ENCODE measurements around the gene MSX2. TPM values are rescaled to one million over a fixed set of nuclear protein-coding genes. Genes with fewer than 3 reads are reported as not detected.
A peak's percentile ranks its signal among the peaks of the same experiment; 100 is the strongest.

Gene MSX2
- total RNA-seq, 1 donor: 2.2 TPM

DNA sequence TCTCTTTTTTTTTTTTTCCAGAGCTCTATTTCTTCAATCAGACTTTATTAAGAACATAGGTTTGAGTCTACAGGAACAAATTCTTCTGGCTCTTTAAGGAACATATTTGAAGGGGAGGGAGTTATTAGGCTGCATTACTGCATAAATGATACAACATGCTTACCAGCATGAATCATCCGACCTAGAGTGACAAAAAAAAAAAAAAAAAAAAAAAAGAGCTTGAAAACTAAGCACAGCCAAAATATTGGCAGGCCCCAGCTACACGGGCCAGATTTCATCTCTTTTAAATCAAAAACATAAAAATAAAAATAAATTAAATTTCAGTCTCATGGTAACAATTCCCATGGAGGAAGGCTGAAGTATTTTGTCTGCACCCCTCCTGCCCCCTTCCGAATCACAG, 26.3 kb downstream of the MSX2 start:
- Histone ChIP-seq H3K4me1 (ENCODE audit: insufficient read depth, low read length) (no peaks in the 10 kb centered on the region), H3K36me3 (ENCODE audit: insufficient read depth, low read length) (no peaks in the 10 kb centered on the region), H3K9me3 (ENCODE audit: low read depth, low read length) (no peaks in the 10 kb centered on the region), H3K4me3 (ENCODE audit: insufficient read depth, low read length) (no peak overlapping the region), H4K20me1 (ENCODE audit: insufficient read depth, low read length) (no peaks in the 10 kb centered on the region), H3K4me2 (ENCODE audit: insufficient read depth, low read length) (peak overlapping the region; percentile 28), H3K27ac (ENCODE audit: low read depth, low read length) (no peak overlapping the region), H2AFZ (ENCODE audit: low read length) (no peak overlapping the region), H3K79me2 (ENCODE audit: insufficient read depth, low read length) (no peaks in the 10 kb centered on the region), H3K27me3 (ENCODE audit: insufficient read depth, low read length) (peaks cover 17% of the 10 kb centered on the region)
- TF ChIP-seq, protein P1, sequence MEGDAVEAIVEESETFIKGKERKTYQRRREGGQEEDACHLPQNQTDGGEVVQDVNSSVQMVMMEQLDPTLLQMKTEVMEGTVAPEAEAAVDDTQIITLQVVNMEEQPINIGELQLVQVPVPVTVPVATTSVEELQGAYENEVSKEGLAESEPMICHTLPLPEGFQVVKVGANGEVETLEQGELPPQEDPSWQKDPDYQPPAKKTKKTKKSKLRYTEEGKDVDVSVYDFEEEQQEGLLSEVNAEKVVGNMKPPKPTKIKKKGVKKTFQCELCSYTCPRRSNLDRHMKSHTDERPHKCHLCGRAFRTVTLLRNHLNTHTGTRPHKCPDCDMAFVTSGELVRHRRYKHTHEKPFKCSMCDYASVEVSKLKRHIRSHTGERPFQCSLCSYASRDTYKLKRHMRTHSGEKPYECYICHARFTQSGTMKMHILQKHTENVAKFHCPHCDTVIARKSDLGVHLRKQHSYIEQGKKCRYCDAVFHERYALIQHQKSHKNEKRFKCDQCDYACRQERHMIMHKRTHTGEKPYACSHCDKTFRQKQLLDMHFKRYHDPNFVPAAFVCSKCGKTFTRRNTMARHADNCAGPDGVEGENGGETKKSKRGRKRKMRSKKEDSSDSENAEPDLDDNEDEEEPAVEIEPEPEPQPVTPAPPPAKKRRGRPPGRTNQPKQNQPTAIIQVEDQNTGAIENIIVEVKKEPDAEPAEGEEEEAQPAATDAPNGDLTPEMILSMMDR (IDR thresholded peaks at IDR 0.05; ENCODE audit: extremely low read depth, low read depth, low read length): no peak
- DNase-seq (ENCODE audit: insufficient read length, low spot score, missing footprints): no peak

DNA sequence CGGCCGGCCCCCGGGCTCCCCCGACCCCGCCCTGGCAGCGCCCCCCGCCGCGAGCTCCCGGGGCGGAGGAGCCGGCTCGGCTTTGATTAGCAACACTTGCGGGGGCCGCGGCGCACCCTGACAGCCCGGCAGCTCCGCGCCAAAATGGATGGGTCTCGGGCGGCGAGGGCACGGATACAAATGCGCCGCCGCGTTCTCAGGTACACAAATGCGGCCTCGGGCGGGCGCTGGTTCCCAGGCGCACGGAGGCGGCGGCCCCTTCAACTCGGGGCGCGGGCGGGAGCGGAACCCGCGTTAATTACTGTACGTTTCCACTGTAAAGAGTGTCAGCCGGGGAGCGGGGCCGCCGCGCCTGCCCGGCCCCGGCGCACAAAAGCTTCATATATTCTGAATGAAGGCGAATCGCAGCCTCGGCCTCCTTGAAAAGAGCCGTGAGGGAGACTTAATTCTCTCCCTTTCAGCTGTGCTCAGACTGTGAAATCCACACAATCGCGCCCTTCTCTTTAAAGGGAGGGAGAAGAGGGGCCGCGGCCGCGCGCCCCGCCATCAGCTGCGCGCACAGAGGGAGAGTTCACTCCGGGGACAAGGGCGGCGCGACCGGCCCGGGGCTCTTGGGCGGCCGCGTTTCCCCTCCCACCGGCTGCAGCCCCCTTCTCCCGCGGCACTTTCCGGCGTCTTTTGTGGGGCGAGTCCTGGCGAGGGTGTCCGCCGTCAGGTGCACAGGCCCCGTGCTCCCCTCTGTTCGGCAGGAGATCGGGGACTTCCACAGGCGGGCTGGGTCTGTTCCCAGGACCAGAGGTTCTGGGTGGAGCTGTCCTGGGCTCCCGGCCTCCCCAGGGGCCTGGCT, 27.0 kb downstream of the MSX2 start:
- no peaks in the 10 kb centered on the region for H3K36me3 ChIP-seq (ENCODE audit: insufficient read depth, low read length)
- no peaks in the 10 kb centered on the region for H3K9me3 ChIP-seq (ENCODE audit: low read depth, low read length)
- TF ChIP-seq, protein P1 (IDR thresholded peaks at IDR 0.05; ENCODE audit: extremely low read depth, low read depth, low read length): no peak
- no peaks in the 10 kb centered on the region for H3K79me2 ChIP-seq (ENCODE audit: insufficient read depth, low read length)
- no peaks in the 10 kb centered on the region for H4K20me1 ChIP-seq (ENCODE audit: insufficient read depth, low read length)
- peaks cover 17% of the 10 kb centered on the region for H3K27me3 ChIP-seq (ENCODE audit: insufficient read depth, low read length)
- H3K27ac ChIP-seq (ENCODE audit: low read depth, low read length): no peak overlapping the region
- H3K4me1 ChIP-seq (ENCODE audit: insufficient read depth, low read length): no peaks in the 10 kb centered on the region
- DNase-seq (ENCODE audit: insufficient read length, low spot score, missing footprints): no peak
- H2AFZ ChIP-seq (ENCODE audit: low read length): no peak overlapping the region
- peak overlapping the region; percentile 28 for H3K4me3 ChIP-seq (ENCODE audit: insufficient read depth, low read length)
- peak overlapping the region; percentile 28 for H3K4me2 ChIP-seq (ENCODE audit: insufficient read depth, low read length)

DNA sequence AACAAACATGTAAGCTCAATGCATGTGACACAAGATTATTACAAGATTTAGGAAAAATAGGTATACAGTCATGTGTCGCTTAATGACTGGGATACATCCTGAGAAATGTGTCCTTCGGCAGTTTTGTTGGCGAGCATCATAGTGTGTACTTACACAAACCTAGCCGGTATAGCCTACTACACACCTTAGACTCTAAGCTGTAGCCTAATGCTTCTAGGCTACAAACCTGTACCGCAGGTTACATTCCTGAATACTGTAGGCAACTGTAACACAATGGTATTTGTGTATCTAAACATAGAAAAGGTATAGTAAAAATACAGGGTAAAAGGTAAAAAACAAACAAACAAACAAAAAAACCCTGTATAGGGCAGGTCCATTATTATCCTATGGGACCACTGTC, 27.7 kb downstream of the MSX2 start:
- H3K36me3 ChIP-seq (ENCODE audit: insufficient read depth, low read length): no peaks in the 10 kb centered on the region
- H3K4me3 ChIP-seq (ENCODE audit: insufficient read depth, low read length): no peak overlapping the region
- no peaks in the 10 kb centered on the region for H3K4me1 ChIP-seq (ENCODE audit: insufficient read depth, low read length)
- no peaks in the 10 kb centered on the region for H3K79me2 ChIP-seq (ENCODE audit: insufficient read depth, low read length)
- TF ChIP-seq, protein P1 (IDR thresholded peaks at IDR 0.05; ENCODE audit: extremely low read depth, low read depth, low read length): no peak
- no peaks in the 10 kb centered on the region for H3K9me3 ChIP-seq (ENCODE audit: low read depth, low read length)
- no peaks in the 10 kb centered on the region for H4K20me1 ChIP-seq (ENCODE audit: insufficient read depth, low read length)
- H3K27me3 ChIP-seq (ENCODE audit: insufficient read depth, low read length): peaks cover 17% of the 10 kb centered on the region
- no peak overlapping the region for H2AFZ ChIP-seq (ENCODE audit: low read length)
- no peak for DNase-seq (ENCODE audit: insufficient read length, low spot score, missing footprints)
- H3K27ac ChIP-seq (ENCODE audit: low read depth, low read length): no peak overlapping the region
- H3K4me2 ChIP-seq (ENCODE audit: insufficient read depth, low read length): no peak overlapping the region

DNA sequence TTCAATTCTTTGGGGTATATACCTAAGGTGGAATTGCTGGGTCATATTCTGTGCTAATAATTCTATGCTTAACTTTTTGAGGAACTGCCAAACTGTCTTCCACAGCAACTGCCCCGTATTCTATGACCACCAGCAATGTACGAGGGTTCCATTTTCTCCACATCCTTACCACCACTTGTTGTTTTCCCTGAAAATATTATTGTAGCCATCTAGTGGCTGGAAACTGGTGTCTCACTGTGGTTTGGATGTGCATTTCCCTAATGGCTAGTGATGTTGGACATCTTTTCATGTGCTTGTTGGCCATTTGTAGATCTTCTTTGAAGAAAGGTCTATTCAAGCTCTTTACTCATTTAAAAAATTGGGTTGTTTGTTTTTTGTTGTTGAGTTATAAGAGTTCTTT, 30.7 kb downstream of the MSX2 start:
- no peak for DNase-seq (ENCODE audit: insufficient read length, low spot score, missing footprints)
- Histone ChIP-seq H3K4me2 (ENCODE audit: insufficient read depth, low read length) (no peak overlapping the region), H3K27me3 (ENCODE audit: insufficient read depth, low read length) (peaks cover 12% of the 10 kb centered on the region), H4K20me1 (ENCODE audit: insufficient read depth, low read length) (no peaks in the 10 kb centered on the region), H3K9me3 (ENCODE audit: low read depth, low read length) (no peaks in the 10 kb centered on the region), H3K4me1 (ENCODE audit: insufficient read depth, low read length) (no peaks in the 10 kb centered on the region), H3K79me2 (ENCODE audit: insufficient read depth, low read length) (no peaks in the 10 kb centered on the region), H3K36me3 (ENCODE audit: insufficient read depth, low read length) (no peaks in the 10 kb centered on the region), H3K4me3 (ENCODE audit: insufficient read depth, low read length) (no peak overlapping the region), H3K27ac (ENCODE audit: low read depth, low read length) (no peak overlapping the region), H2AFZ (ENCODE audit: low read length) (no peak overlapping the region)
- TF ChIP-seq, protein P1 (IDR thresholded peaks at IDR 0.05; ENCODE audit: extremely low read depth, low read depth, low read length): peak; percentile 32

Measured in osteoblast (primary cell).